T-helper 2 cell treated with Interferon-gamma antibody and Interleukin-4, amounts not matched to agents 5 μg/mL and 100 μg/mL, for 36 hours (primary cell): ENCODE results near the gene CASP8AP2.
"Not testable (repeated sequence)": the region's sequence is repeated elsewhere in the genome, so short reads cannot be mapped to it uniquely, and the experiment has no call there.

Experiments used
- DNase-seq: peaks from one replicate; pipeline ENCODE4 v3.0.0; 2021; ENCODE audit warnings: low spot score
- H3K27ac Mint-ChIP-seq: one replicate; pipeline ENCODE4 v1.8.0; 2021; ENCODE audit warnings: mild to moderate bottlenecking, mixed read lengths
- H3K27me3 Mint-ChIP-seq: one replicate; pipeline ENCODE4 v1.8.0; 2021; ENCODE audit warnings: low read depth, mixed read lengths
- H3K36me3 Mint-ChIP-seq: one replicate; pipeline ENCODE4 v1.8.0; 2021; ENCODE audit warnings: low read depth, mixed read lengths
- H3K4me1 Mint-ChIP-seq: one replicate; pipeline ENCODE4 v1.8.0; 2021; ENCODE audit warnings: low read depth, mixed read lengths
- H3K4me3 Mint-ChIP-seq: one replicate; pipeline ENCODE4 v1.8.0; 2022; ENCODE audit warnings: mild to moderate bottlenecking, moderate library complexity, mixed read lengths
- H3K9me3 Mint-ChIP-seq: one replicate; pipeline ENCODE4 v1.8.0; 2021; ENCODE audit warnings: mixed read lengths

CASP8AP2 gene

GRCh38 chr6:89829472-89830169 is at the start of gene CASP8AP2:
Gene CASP8AP2, plus strand, starts transcription at chr6:89829880.
- no peaks in the 10 kb centered on the region for H3K27me3 Mint-ChIP-seq
- no peaks in the 10 kb centered on the region for H3K9me3 Mint-ChIP-seq
- H3K36me3 Mint-ChIP-seq = peaks cover 27% of the 10 kb centered on the region
- peak within 1 kb of the TSS; percentile 97 for H3K4me3 Mint-ChIP-seq
- H3K27ac Mint-ChIP-seq = peak within 1 kb of the TSS; percentile 97
- peak; percentile 93 for DNase-seq
- peaks cover 24% of the 10 kb centered on the region for H3K4me1 Mint-ChIP-seq

- Mint-ChIP-seq H3K4me1 (no peaks in the 10 kb centered on the region), H3K36me3 (peaks cover 62% of the 10 kb centered on the region), H3K4me3 (no peak overlapping the region)
Observed at GRCh38 chr6:89781070-89782034, 48.3 kb upstream of the CASP8AP2 start.

GRCh38 chr6:89782222-89782621 is 47.5 kb upstream of the CASP8AP2 start:
- Mint-ChIP-seq H3K27ac (no peak overlapping the region), H3K4me3 (no peak overlapping the region), H3K36me3 (peaks cover 63% of the 10 kb centered on the region), H3K9me3 (peaks cover 6% of the 10 kb centered on the region), H3K27me3 (no peaks in the 10 kb centered on the region), H3K4me1 (no peaks in the 10 kb centered on the region)
- DNase-seq = no peak

More at GRCh38 chr6:89781070-89782034, 48.3 kb upstream of the CASP8AP2 start:
- Mint-ChIP-seq H3K9me3 (peaks cover 6% of the 10 kb centered on the region), H3K27ac (no peak overlapping the region), H3K27me3 (no peaks in the 10 kb centered on the region)
- no peak for DNase-seq

- not testable (repeated sequence) for DNase-seq, H3K4me3 Mint-ChIP-seq, H3K9me3 Mint-ChIP-seq, H3K27ac Mint-ChIP-seq, H3K27me3 Mint-ChIP-seq, H3K4me1 Mint-ChIP-seq
- H3K36me3 Mint-ChIP-seq = peaks cover 65% of the 10 kb centered on the region
Observed at GRCh38 chr6:89783293-89783692, 46.4 kb upstream of the CASP8AP2 start.

GRCh38 chr6:89784838-89785237 is 44.8 kb upstream of the CASP8AP2 start:
- Mint-ChIP-seq H3K36me3 (peaks cover 66% of the 10 kb centered on the region), H3K4me1 (no peaks in the 10 kb centered on the region), H3K27me3 (no peaks in the 10 kb centered on the region), H3K27ac (no peak overlapping the region), H3K9me3 (peaks cover 6% of the 10 kb centered on the region), H3K4me3 (no peak overlapping the region)
- no peak for DNase-seq

- Mint-ChIP-seq H3K27me3 (no peaks in the 10 kb centered on the region), H3K36me3 (peaks cover 48% of the 10 kb centered on the region), H3K27ac (no peak overlapping the region), H3K4me3 (no peak overlapping the region), H3K4me1 (no peaks in the 10 kb centered on the region), H3K9me3 (peaks cover 6% of the 10 kb centered on the region)
- no peak for DNase-seq
Observed at GRCh38 chr6:89786970-89787369, 42.7 kb upstream of the CASP8AP2 start.

- no peak for DNase-seq
- Mint-ChIP-seq H3K27ac (no peak overlapping the region), H3K36me3 (peaks cover 48% of the 10 kb centered on the region), H3K4me1 (no peaks in the 10 kb centered on the region), H3K9me3 (peaks cover 6% of the 10 kb centered on the region), H3K27me3 (no peaks in the 10 kb centered on the region), H3K4me3 (no peak overlapping the region)
Observed at GRCh38 chr6:89787660-89788328, 41.9 kb upstream of the CASP8AP2 start.

GRCh38 chr6:89789980-89790379 is 39.7 kb upstream of the CASP8AP2 start:
- no peak for DNase-seq
- H3K9me3 Mint-ChIP-seq = no peaks in the 10 kb centered on the region
- H3K27ac Mint-ChIP-seq = no peak overlapping the region
- peaks cover 48% of the 10 kb centered on the region for H3K36me3 Mint-ChIP-seq
- H3K27me3 Mint-ChIP-seq = no peaks in the 10 kb centered on the region
- H3K4me1 Mint-ChIP-seq = peaks cover 22% of the 10 kb centered on the region
- H3K4me3 Mint-ChIP-seq = no peak overlapping the region

- Mint-ChIP-seq H3K9me3 (no peaks in the 10 kb centered on the region), H3K4me3 (no peak overlapping the region), H3K27me3 (no peaks in the 10 kb centered on the region), H3K36me3 (peaks cover 48% of the 10 kb centered on the region), H3K4me1 (peaks cover 26% of the 10 kb centered on the region), H3K27ac (no peak overlapping the region)
- no peak for DNase-seq
Observed at GRCh38 chr6:89790403-89790802, 39.3 kb upstream of the CASP8AP2 start.

- Mint-ChIP-seq H3K9me3 (no peaks in the 10 kb centered on the region), H3K36me3 (peaks cover 45% of the 10 kb centered on the region), H3K4me3 (peak overlapping the region; percentile 66), H3K27ac (peak overlapping the region; percentile 76), H3K4me1 (peaks cover 30% of the 10 kb centered on the region), H3K27me3 (no peaks in the 10 kb centered on the region)
- DNase-seq = peak; percentile 14
Observed at GRCh38 chr6:89792881-89793280, 36.8 kb upstream of the CASP8AP2 start.

GRCh38 chr6:89793586-89793985 is 36.1 kb upstream of the CASP8AP2 start:
- peaks cover 40% of the 10 kb centered on the region for H3K36me3 Mint-ChIP-seq
- peaks cover 30% of the 10 kb centered on the region for H3K4me1 Mint-ChIP-seq
- peak overlapping the region; percentile 74 for H3K4me3 Mint-ChIP-seq
- H3K9me3 Mint-ChIP-seq = no peaks in the 10 kb centered on the region
- peak overlapping the region; percentile 76 for H3K27ac Mint-ChIP-seq
- H3K27me3 Mint-ChIP-seq = no peaks in the 10 kb centered on the region
- no peak for DNase-seq

- Mint-ChIP-seq H3K36me3 (peaks cover 38% of the 10 kb centered on the region), H3K27me3 (no peaks in the 10 kb centered on the region), H3K4me3 (peak overlapping the region; percentile 74), H3K4me1 (peaks cover 30% of the 10 kb centered on the region), H3K27ac (peak overlapping the region; percentile 76), H3K9me3 (no peaks in the 10 kb centered on the region)
- peak; percentile 7 for DNase-seq
Observed at GRCh38 chr6:89794324-89794723, 35.4 kb upstream of the CASP8AP2 start.

- DNase-seq = no peak
- H3K9me3 Mint-ChIP-seq = no peaks in the 10 kb centered on the region
- H3K27ac Mint-ChIP-seq = no peak overlapping the region
- H3K4me3 Mint-ChIP-seq = no peak overlapping the region
- H3K27me3 Mint-ChIP-seq = no peaks in the 10 kb centered on the region
- peaks cover 44% of the 10 kb centered on the region for H3K36me3 Mint-ChIP-seq
- peaks cover 30% of the 10 kb centered on the region for H3K4me1 Mint-ChIP-seq
Observed at GRCh38 chr6:89797317-89797716, 32.4 kb upstream of the CASP8AP2 start.

GRCh38 chr6:89799096-89799495 is 30.6 kb upstream of the CASP8AP2 start:
- DNase-seq = no peak
- Mint-ChIP-seq H3K27me3 (no peaks in the 10 kb centered on the region), H3K36me3 (peaks cover 36% of the 10 kb centered on the region), H3K4me1 (peaks cover 17% of the 10 kb centered on the region), H3K4me3 (no peak overlapping the region), H3K27ac (no peak overlapping the region), H3K9me3 (no peaks in the 10 kb centered on the region)
